ENCODE data around the gene TAL1. TPM values are rescaled to one million over a fixed set of nuclear protein-coding genes. Genes with fewer than 3 reads are reported as not detected.

Gene TAL1
- total RNA-seq, 1 donor from 2014 or later, result not detected

DNA sequence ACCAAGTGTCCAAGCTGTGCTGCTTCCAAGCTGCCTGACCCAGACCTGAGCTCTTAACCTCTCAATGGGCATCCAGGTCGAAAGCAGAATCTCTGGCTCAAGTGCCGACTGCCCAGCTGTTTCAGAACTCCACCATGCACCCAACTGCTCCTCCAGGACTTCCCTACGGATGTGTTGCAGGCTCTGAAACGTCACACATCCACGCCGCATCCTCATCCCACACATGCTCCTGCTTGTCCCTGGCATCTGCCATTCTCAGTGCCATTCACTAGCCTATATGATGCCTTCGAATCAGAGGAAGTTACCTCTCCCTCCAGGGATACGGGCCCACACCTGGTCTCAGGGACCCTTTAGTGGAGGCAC is 53.4 kb downstream of the TAL1 start:
- intact Hi-C loops (cut with micrococcal nuclease), result loop anchor here (1.0 to 5.0 kb wide), 4 partner anchors 84 to 534 kb away; partner anchors contain the start of gene FOXD2

DNA sequence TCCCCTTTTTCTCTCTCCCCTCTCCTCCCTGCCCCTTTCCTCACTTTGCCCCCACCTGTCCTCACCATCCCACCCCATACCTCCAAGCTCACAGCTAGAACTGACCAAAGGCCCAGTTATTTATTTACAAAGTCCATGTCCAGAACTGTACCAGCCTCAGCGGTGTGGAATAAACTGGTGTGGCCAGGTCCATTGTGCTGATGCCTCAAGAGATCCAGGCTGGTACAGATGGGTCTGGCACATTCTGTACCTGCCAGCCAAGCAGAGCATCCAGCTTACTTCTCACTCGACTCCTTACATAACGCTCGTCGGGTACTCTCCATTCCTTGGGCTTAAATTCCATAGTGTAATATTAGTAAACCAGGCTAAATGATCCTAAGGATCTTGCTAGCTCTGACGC is 54.0 kb downstream of the TAL1 start:
- intact Hi-C loops (cut with micrococcal nuclease), result loop anchor here (5.0 kb wide), 3 partner anchors 84 to 534 kb away; partner anchors contain the start of gene FOXD2

DNA sequence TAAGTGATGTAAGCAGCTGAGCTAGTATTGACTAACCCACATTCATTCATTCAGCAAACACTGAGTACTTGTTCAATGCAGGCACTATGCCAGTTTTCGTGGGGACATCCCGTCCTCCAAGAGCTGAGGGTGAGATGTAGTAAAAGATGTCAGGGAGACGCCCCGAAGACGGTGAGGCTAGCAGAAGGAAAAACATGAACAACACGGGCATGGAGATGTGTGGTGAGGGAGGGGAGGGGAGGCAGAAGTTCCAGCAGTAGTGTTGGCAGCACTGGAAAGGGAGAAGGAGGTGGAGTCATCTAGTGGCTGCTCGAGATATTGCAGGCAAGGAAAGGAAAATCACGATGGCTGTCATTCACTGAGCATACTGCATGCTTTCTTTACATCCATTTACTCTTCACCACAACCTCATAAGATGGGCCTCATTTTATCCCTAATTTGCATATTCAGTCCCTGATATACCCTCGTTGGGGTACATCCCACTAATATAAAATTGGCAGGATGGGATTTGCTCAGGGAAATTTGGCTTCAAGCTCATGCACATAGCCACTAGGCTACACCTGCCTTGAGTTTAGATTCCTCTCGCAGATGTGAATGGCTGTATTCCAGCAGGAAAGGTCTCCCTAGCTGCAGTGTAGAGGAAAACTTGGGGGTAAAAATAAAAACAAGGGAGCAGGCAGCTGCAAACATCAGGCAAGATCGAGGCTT is 56.6 kb downstream of the TAL1 start:
- intact Hi-C loops (cut with micrococcal nuclease), result loop anchor here (5.0 kb wide), 3 partner anchors 87 to 537 kb away; partner anchors contain the start of gene FOXD2

DNA sequence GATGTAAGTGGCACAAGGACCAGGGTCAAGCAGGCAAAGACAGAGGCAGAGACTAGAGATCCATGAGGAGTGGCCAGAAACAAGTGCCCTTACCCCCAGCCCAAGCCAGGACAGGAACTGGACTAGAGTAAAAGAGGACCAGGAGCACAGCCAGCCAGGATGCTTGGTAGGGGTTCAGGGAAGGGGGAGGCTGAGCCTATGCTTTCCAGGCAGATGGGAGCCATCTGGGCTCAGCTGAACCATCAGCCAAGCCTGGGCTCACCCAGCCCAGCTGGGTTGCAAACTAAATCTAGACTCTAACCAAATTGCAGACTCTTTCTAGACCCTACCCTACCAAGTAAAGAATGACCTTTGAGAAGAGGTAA is 57.4 kb downstream of the TAL1 start:
- intact Hi-C loops (cut with micrococcal nuclease), result loop anchor here (5.0 kb wide), 3 partner anchors 88 to 538 kb away; partner anchors contain the start of gene FOXD2

DNA sequence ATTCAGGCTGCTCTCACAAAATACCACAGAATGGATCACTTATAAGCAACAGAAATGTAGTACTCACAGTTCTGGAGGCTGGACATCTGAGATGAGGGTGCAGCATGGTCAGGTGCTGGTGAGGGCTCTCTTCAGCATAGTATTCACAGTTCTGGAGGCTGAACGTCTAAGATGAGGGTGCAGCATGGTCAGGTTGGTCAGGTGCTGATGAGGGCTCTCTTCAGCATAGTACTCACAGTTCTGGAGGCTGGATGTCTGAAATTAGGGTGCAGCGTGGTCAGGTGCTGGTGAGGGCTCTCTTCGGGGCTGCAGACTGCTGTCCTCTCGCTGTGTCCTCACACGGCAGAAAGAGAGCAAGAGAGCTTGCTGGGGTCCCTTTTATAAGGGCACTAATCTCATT is 59.2 kb downstream of the TAL1 start:
- intact Hi-C loops (cut with micrococcal nuclease), result no loop called here

Other genes starting within 250 kb of the TAL1 start
- not detected in 2 replicates for gene CYP4X1, start 208.6 kb downstream of the TAL1 start, total RNA-seq
- gene CYP4Z1, start 165.0 kb downstream of the TAL1 start, total RNA-seq, result not detected in 2 replicates
- not detected in 2 replicates for gene CYP4A22, start 94.8 kb downstream of the TAL1 start, total RNA-seq
- not detected in 2 replicates for gene PDZK1IP1, start 42.2 kb downstream of the TAL1 start, total RNA-seq
- gene STIL, start 81.9 kb upstream of the TAL1 start, total RNA-seq, result 36.7 and 40.7 TPM in 2 replicates
- gene CMPK1, start 101.6 kb upstream of the TAL1 start, total RNA-seq, result 100 and 101 TPM in 2 replicates
- gene FOXE3, start 184.1 kb upstream of the TAL1 start, total RNA-seq, result not detected in 2 replicates
- gene FOXD2, start 205.8 kb upstream of the TAL1 start, total RNA-seq, result 0.23 and 0.27 TPM in 2 replicates